ENCODE data around the gene YPEL1. TPM values are rescaled to one million over a fixed set of nuclear protein-coding genes. Genes with fewer than 3 reads are reported as not detected.
"Not testable (repeated sequence)": the region's sequence is repeated elsewhere in the genome, so short reads cannot be mapped to it uniquely, and the experiment has no call there.

YPEL1 gene
- total RNA-seq, 4 donors from 2014 or later: 2.3 to 13.7 (median 7.6) TPM

DNA sequence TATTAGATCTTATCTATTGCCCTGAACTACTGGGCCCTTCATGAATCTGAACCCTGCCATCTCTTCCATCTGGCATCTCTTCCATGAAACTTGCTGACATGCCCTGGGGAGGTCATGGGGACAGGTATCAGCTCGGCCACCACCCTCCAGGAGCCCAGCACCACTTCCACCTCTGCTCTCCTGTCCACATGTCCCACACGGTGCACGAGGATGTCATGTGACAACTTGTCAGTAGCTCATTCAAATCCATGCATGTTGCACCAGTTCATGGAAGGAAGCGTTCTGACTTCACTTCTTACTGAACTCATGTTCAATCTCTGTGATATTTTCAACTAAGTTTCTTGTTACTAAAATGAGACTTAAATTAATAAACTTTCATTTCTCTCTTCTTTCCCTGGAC, 16.6 kb downstream of the YPEL1 start:
- DNase-seq: no peak
- no peak overlapping the region for H3K4me3 ChIP-seq
- H3K27me3 ChIP-seq: no peaks in the 10 kb centered on the region
- H3K9me3 ChIP-seq: no peaks in the 10 kb centered on the region
- intact Hi-C loops (cut with DNase I; ENCODE audit: low total_unique reads): no loop called here
- TF ChIP-seq POLR2A (IDR thresholded peaks at IDR 0.05): no peak
- TF ChIP-seq, protein P1, sequence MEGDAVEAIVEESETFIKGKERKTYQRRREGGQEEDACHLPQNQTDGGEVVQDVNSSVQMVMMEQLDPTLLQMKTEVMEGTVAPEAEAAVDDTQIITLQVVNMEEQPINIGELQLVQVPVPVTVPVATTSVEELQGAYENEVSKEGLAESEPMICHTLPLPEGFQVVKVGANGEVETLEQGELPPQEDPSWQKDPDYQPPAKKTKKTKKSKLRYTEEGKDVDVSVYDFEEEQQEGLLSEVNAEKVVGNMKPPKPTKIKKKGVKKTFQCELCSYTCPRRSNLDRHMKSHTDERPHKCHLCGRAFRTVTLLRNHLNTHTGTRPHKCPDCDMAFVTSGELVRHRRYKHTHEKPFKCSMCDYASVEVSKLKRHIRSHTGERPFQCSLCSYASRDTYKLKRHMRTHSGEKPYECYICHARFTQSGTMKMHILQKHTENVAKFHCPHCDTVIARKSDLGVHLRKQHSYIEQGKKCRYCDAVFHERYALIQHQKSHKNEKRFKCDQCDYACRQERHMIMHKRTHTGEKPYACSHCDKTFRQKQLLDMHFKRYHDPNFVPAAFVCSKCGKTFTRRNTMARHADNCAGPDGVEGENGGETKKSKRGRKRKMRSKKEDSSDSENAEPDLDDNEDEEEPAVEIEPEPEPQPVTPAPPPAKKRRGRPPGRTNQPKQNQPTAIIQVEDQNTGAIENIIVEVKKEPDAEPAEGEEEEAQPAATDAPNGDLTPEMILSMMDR (IDR thresholded peaks at IDR 0.05): no peak
- no peaks in the 10 kb centered on the region for H3K36me3 ChIP-seq
- no peaks in the 10 kb centered on the region for H3K4me1 ChIP-seq
- no peak overlapping the region for H3K27ac ChIP-seq

DNA sequence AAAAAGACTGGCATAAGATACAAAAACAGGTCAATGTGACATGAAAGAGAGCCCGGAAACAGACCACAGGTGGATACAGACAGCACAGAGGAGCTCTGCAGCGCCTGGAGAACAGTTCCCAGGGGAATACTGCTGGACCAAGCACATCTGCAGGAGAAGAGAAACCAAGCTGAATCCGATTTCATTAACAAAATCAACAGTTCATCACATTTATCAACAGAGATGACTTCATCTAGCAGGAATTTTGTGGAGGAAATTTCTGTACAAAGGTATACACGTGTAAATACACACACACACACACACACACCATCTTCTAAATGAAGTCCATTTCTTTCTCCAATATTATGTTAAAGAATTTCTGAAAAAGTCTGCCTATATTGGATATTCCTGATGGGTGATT, 17.1 kb downstream of the YPEL1 start:
- H3K4me1 ChIP-seq: no peaks in the 10 kb centered on the region
- no peaks in the 10 kb centered on the region for H3K27me3 ChIP-seq
- TF ChIP-seq POLR2A (IDR thresholded peaks at IDR 0.05): no peak
- TF ChIP-seq, protein P1 (IDR thresholded peaks at IDR 0.05): no peak
- no peaks in the 10 kb centered on the region for H3K36me3 ChIP-seq
- no peaks in the 10 kb centered on the region for H3K9me3 ChIP-seq
- intact Hi-C loops (cut with DNase I; ENCODE audit: low total_unique reads): no loop called here
- no peak overlapping the region for H3K4me3 ChIP-seq
- H3K27ac ChIP-seq: no peak overlapping the region
- DNase-seq: no peak

DNA sequence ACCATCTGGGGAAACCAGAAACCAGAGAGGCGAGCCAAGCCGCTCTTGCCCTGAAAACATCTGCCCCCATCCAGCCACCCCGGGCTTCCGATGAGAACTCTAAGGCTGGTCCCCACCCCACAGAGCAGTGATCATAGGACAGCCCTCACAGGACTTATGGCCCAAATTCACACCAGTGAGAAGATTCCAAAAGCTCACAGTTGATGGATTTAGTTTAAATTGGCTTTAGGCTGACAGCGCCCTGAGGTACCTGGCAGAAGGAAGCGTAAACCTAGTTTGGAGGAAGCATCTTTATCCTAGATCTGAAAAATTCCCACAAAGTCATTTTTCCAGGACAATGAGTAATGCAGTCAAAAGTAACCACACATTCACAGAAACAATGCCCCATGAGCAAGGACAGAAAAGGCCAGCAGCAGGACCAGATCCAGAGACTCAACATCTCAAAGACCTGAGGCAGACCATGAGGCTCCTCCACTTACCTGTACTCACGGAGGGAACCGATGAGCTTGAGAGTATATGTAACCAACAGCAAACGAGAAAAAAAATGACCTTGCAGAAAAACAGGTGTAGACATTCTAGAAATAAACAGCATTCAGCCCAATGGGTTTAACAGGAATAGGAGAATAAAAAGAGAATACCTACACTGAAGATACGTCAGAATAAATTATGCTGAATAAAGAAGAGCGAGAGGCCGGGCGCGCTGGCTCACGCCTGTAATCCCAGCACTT, 19.0 kb downstream of the YPEL1 start:
- H3K9me3 ChIP-seq; intact Hi-C loops (cut with DNase I; ENCODE audit: low total_unique reads); DNase-seq; H3K4me1 ChIP-seq; H3K27ac ChIP-seq; H3K4me3 ChIP-seq; H3K27me3 ChIP-seq; H3K36me3 ChIP-seq: not testable (repeated sequence)

DNA sequence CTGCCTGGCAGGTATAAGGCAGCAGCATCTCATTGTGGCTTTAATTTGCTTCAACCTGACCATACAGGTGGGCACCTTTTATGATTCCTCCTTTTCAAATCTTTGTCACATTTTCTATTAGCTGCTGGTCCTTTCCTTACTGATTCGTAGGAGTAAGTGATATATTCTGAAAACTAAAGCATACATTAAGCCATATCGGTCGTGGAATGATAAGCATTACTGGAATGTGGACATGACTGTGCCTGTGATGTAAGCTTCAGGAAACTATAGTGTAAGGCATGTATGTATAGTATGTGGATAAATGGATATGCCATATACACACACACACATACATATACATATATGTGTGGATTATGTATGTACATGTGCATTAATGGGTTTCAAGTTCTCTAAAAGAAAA, 20.8 kb downstream of the YPEL1 start:
- DNase-seq: no peak
- Histone ChIP-seq H3K27ac (no peak overlapping the region), H3K27me3 (no peaks in the 10 kb centered on the region), H3K9me3 (no peaks in the 10 kb centered on the region), H3K36me3 (no peaks in the 10 kb centered on the region), H3K4me1 (no peaks in the 10 kb centered on the region), H3K4me3 (no peak overlapping the region)
- TF ChIP-seq POLR2A (IDR thresholded peaks at IDR 0.05): no peak
- TF ChIP-seq, protein P1 (IDR thresholded peaks at IDR 0.05): no peak
- intact Hi-C loops (cut with DNase I; ENCODE audit: low total_unique reads): loop anchor here (5.0 kb wide), 1 partner anchor 238 kb away; the partner anchor contains the start of gene PPM1F

DNA sequence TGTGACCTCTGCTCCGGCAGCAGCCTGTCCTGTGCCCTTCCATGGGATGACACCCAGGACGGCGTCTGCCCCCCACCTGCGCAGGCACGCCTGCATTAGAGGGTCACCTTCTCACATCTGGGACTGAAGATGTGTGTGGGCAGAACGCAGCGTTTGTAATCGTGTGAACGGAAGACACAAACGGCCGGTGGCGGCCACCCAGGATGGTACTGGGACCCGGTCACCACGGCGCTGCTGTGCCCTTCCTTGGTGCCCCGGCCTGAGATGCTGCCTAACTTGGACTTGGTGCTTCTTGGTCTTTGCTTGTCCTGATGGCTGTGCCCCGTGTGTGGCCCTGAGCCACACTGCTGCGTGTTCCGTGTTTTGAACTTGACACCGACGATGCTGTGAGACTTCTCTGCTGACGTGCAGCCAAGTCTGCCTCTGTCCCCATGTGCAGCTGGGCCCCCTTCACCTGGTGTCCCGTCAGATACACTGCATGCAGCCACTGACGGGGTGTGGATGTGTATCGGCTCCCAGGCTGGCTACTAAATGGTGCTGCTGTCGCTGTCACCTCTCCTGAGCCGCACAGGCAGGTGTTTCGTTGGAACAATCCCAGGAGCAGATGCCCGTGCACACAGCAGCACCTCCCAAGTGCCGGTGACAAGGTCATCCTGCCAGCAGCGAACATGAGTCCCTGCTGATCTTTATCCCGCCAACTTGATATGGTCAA, 21.4 kb downstream of the YPEL1 start:
- intact Hi-C loops (cut with DNase I; ENCODE audit: low total_unique reads): loop anchor here (5.0 kb wide), 1 partner anchor 238 kb away; the partner anchor contains the start of gene PPM1F
- Histone ChIP-seq H3K4me1 (no peaks in the 10 kb centered on the region), H3K36me3 (no peaks in the 10 kb centered on the region), H3K4me3 (no peak overlapping the region), H3K9me3 (no peaks in the 10 kb centered on the region), H3K27ac (no peak overlapping the region), H3K27me3 (no peaks in the 10 kb centered on the region)
- no peak for DNase-seq
- TF ChIP-seq POLR2A (IDR thresholded peaks at IDR 0.05): no peak
- TF ChIP-seq, protein P1 (IDR thresholded peaks at IDR 0.05): no peak

Data from uterus (tissue), 4 donors.